ENCODE results near the gene SIGLEC15. TPM values are rescaled to one million over a fixed set of nuclear protein-coding genes. Genes with fewer than 3 reads are reported as not detected.

SIGLEC15 gene
- polyA plus RNA-seq, 2 of the 4 experiments (the other 2 are of a cell fraction), result not detected

GRCh38 chr18:45889419-45890064 lies 64.1 kb downstream of the SIGLEC15 start:
- H3K27ac ChIP-seq, result no peak overlapping the region
- ChIA-PET POLR2A (no interaction called here), CTCF (interaction anchor here (1.2 kb wide), 1 partner anchor 167 kb away, joined by 3 read pairs; no protein-coding TSS in a partner anchor)
- H3K4me1 ChIP-seq, result no peaks in the 10 kb centered on the region
- ATAC-seq (no peak), DNase-seq (ENCODE audit: low read depth in 1 of 2, low spot score in 1 of 2) (no peak), FAIRE-seq (no peak)
- WGBS (ENCODE audit: missing lambda C conversion rate), result 92% methylated on average over 3 of the region's 3 CpGs
- no peak overlapping the region for H3K4me3 ChIP-seq
- no peaks in the 10 kb centered on the region for H3K9me3 ChIP-seq
- TF ChIP-seq RNF2 (IDR thresholded peaks at IDR 0.05; ENCODE audit: borderline replicate concordance, low read depth) (no peak), ZSCAN20 (CRISPR knock-in tag; IDR thresholded peaks at IDR 0.05) (no peak), SREBF2 (IDR thresholded peaks at IDR 0.05) (no peak), RAD21 (conservative IDR thresholded peaks at IDR 0.05 in 1 of 2, IDR thresholded peaks at IDR 0.05 in 1 of 2) (no peak), FOSB (CRISPR knock-in tag; IDR thresholded peaks at IDR 0.05) (no peak), TFCP2L1 (CRISPR knock-in tag; IDR thresholded peaks at IDR 0.05) (no peak), CBX8 (IDR thresholded peaks at IDR 0.05) (no peak), HDAC2 (IDR thresholded peaks at IDR 0.05) (no peak), RARB (CRISPR knock-in tag; IDR thresholded peaks at IDR 0.05) (no peak), MAFK (IDR thresholded peaks at IDR 0.05; ENCODE audit: partially characterized antibody) (no peak), BCL3 (IDR thresholded peaks at IDR 0.05) (no peak), POLR2AphosphoS2 (conservative IDR thresholded peaks at IDR 0.05; ENCODE audit: low read length) (no peak), HES2 (IDR thresholded peaks at IDR 0.05) (no peak), TP53 (CRISPR knock-in tag; IDR thresholded peaks at IDR 0.05) (no peak), HMGXB4 (CRISPR knock-in tag; IDR thresholded peaks at IDR 0.05; ENCODE audit: borderline replicate concordance) (no peak), ZNF302 (CRISPR knock-in tag; IDR thresholded peaks at IDR 0.05) (no peak), MAX (IDR thresholded peaks at IDR 0.05) (no peak), PBX3 (IDR thresholded peaks at IDR 0.05) (no peak)
- no peak overlapping the region for H3K4me2 ChIP-seq

- POLR2A ChIA-PET, result no interaction called here
- Histone ChIP-seq H3K9me3 (no peaks in the 10 kb centered on the region), H3K4me3 (no peak overlapping the region), H3K4me1 (no peaks in the 10 kb centered on the region), H3K27ac (no peak overlapping the region), H3K4me2 (no peak overlapping the region)
- TF ChIP-seq MAFK (IDR thresholded peaks at IDR 0.05; ENCODE audit: partially characterized antibody) (no peak), PBX3 (IDR thresholded peaks at IDR 0.05) (no peak)
- 94% methylated on average over 1 of the region's 1 CpG for WGBS (ENCODE audit: missing lambda C conversion rate)
- DNase-seq (ENCODE audit: low read depth in 1 of 2, low spot score in 1 of 2) (no peak), ATAC-seq (no peak), FAIRE-seq (no peak)
- CTCF ChIA-PET, result interaction anchor here (0.8 to 1.8 kb wide), 3 partner anchors 11 to 168 kb away, joined by 3 to 10 read pairs (median 3); no protein-coding TSS in a partner anchor
These were observed 65.1 kb downstream of the SIGLEC15 start for GRCh38 chr18:45890606-45891005.
